Mesodermal cell (in vitro differentiated cells): ENCODE results near the gene MMP10.

Experiments used
- H3K27ac ChIP-seq: 2 replicates; pipeline ENCODE4 v1.7.0; 2013; ENCODE audit warnings: mild to moderate bottlenecking, low read depth, low read length, moderate library complexity; ENCODE audit not compliant: severe bottlenecking
- H3K36me3 ChIP-seq: 2 replicates; pipeline ENCODE4 v1.7.1; 2013; ENCODE audit warnings: mild to moderate bottlenecking, low read length, moderate library complexity; ENCODE audit not compliant: control insufficient read depth, insufficient read depth
- H3K4me1 ChIP-seq: one replicate; pipeline ENCODE4 v1.7.1; 2013; ENCODE audit warnings: mild to moderate bottlenecking, low read length; ENCODE audit not compliant: insufficient read depth, control insufficient read depth, poor library complexity, severe bottlenecking
- H3K4me3 ChIP-seq: 2 replicates; pipeline ENCODE4 v1.7.0; 2013; ENCODE audit warnings: low read length, control low read depth, mild to moderate bottlenecking; ENCODE audit not compliant: insufficient read depth, poor library complexity, severe bottlenecking; ENCODE audit errors: extremely low read depth
- H3K9me3 ChIP-seq: 2 replicates; pipeline ENCODE4 v1.7.1; 2013; ENCODE audit warnings: mild to moderate bottlenecking, low read length, moderate library complexity; ENCODE audit not compliant: control insufficient read depth
- WGBS, 2 experiments: methylation state at CpG; one replicate each; pipeline ENCODE4 v1.1.5; 2013; ENCODE audit warnings: missing lambda C conversion rate in 2 of 2; ENCODE audit not compliant: insufficient coverage in 2 of 2; 5-methylcytosine and 5-hydroxymethylcytosine counted together

MMP10 gene

GRCh38 chr11:102800767-102801166 lies 20.3 kb upstream of the MMP10 start:
- Histone ChIP-seq H3K4me1 (peaks cover 4% of the 10 kb centered on the region), H3K4me3 (no peak overlapping the region)
- WGBS, 2 experiments, result 86 to 90% methylated on average over 3 to 4 of the region's 4 CpGs

GRCh38 chr11:102799681-102800340 lies 19.4 kb upstream of the MMP10 start:
- WGBS, 2 experiments, result 91 to 97% methylated on average over 3 to 4 of the region's 6 CpGs
- no peaks in the 10 kb centered on the region for H3K36me3 ChIP-seq
- no peak overlapping the region for H3K4me3 ChIP-seq
- H3K27ac ChIP-seq, result no peak overlapping the region
- peaks cover 4% of the 10 kb centered on the region for H3K4me1 ChIP-seq
- H3K9me3 ChIP-seq, result no peaks in the 10 kb centered on the region

More at GRCh38 chr11:102800767-102801166, 20.3 kb upstream of the MMP10 start:
- no peaks in the 10 kb centered on the region for H3K9me3 ChIP-seq
- no peaks in the 10 kb centered on the region for H3K36me3 ChIP-seq
- no peak overlapping the region for H3K27ac ChIP-seq

- WGBS, 2 experiments, result 91 to 92% methylated on average over 5 to 6 of the region's 7 CpGs
- no peaks in the 10 kb centered on the region for H3K36me3 ChIP-seq
- no peak within 1 kb of the TSS for H3K4me3 ChIP-seq
- H3K4me1 ChIP-seq, result peaks cover 7% of the 10 kb centered on the region
- H3K27ac ChIP-seq, result no peak within 1 kb of the TSS
- no peaks in the 10 kb centered on the region for H3K9me3 ChIP-seq
These were observed 17.8 kb upstream of the MMP10 start, which contains the start of gene MMP1 for GRCh38 chr11:102798012-102798746. Gene MMP1, minus strand, starts transcription at chr11:102798160. Its CDS starts 68 bp downstream, at chr11:102798092.

- H3K9me3 ChIP-seq, result no peaks in the 10 kb centered on the region
- H3K27ac ChIP-seq, result no peak overlapping the region
- peaks cover 11% of the 10 kb centered on the region for H3K4me1 ChIP-seq
- no peaks in the 10 kb centered on the region for H3K36me3 ChIP-seq
- no peak overlapping the region for H3K4me3 ChIP-seq
These were observed 14.0 kb upstream of the MMP10 start for GRCh38 chr11:102794382-102794781.

GRCh38 chr11:102793677-102794290 lies 13.4 kb upstream of the MMP10 start:
- Histone ChIP-seq H3K36me3 (no peaks in the 10 kb centered on the region), H3K4me3 (no peak overlapping the region), H3K27ac (no peak overlapping the region), H3K9me3 (no peaks in the 10 kb centered on the region), H3K4me1 (peaks cover 11% of the 10 kb centered on the region)
- WGBS, 2 experiments, result 82 to 84% methylated on average over 3 to 4 of the region's 6 CpGs

- Histone ChIP-seq H3K27ac (no peak overlapping the region), H3K4me1 (peaks cover 9% of the 10 kb centered on the region), H3K9me3 (no peaks in the 10 kb centered on the region), H3K4me3 (no peak overlapping the region), H3K36me3 (no peaks in the 10 kb centered on the region)
- WGBS, 2 experiments, result 92 to 96% methylated on average over 5 of the region's 5 CpGs
These were observed 12.2 kb upstream of the MMP10 start for GRCh38 chr11:102792604-102793003.

GRCh38 chr11:102791271-102792036 lies 11.0 kb upstream of the MMP10 start:
- Histone ChIP-seq H3K36me3 (no peaks in the 10 kb centered on the region), H3K4me1 (peaks cover 8% of the 10 kb centered on the region), H3K9me3 (no peaks in the 10 kb centered on the region), H3K4me3 (no peak overlapping the region), H3K27ac (no peak overlapping the region)
- 93 to 95% methylated on average over 3 of the region's 4 CpGs for WGBS, 2 experiments

- no peaks in the 10 kb centered on the region for H3K36me3 ChIP-seq
- no peak overlapping the region for H3K4me3 ChIP-seq
- no peaks in the 10 kb centered on the region for H3K9me3 ChIP-seq
- no peak overlapping the region for H3K27ac ChIP-seq
- 93 to 96% methylated on average over 6 of the region's 8 CpGs for WGBS, 2 experiments
- H3K4me1 ChIP-seq, result peaks cover 11% of the 10 kb centered on the region
These were observed 8.0 kb upstream of the MMP10 start for GRCh38 chr11:102788334-102788995.

- Histone ChIP-seq H3K9me3 (no peaks in the 10 kb centered on the region), H3K4me1 (peaks cover 7% of the 10 kb centered on the region), H3K36me3 (no peaks in the 10 kb centered on the region), H3K27ac (no peak overlapping the region), H3K4me3 (no peak overlapping the region)
- WGBS, 2 experiments, result 89 to 93% methylated on average over 2 of the region's 3 CpGs
These were observed 4.0 kb upstream of the MMP10 start for GRCh38 chr11:102784380-102784779.

- H3K27ac ChIP-seq, result no peak overlapping the region
- H3K9me3 ChIP-seq, result no peaks in the 10 kb centered on the region
- WGBS, 2 experiments, result 93% methylated on average over 2 of the region's 2 CpGs
- H3K36me3 ChIP-seq, result no peaks in the 10 kb centered on the region
- H3K4me1 ChIP-seq, result peaks cover 7% of the 10 kb centered on the region
- no peak overlapping the region for H3K4me3 ChIP-seq
These were observed 3.3 kb upstream of the MMP10 start for GRCh38 chr11:102783720-102784119.
